Testis (tissue), 3 donors: ENCODE measurements around the gene PLEKHG7. TPM values are rescaled to one million over a fixed set of nuclear protein-coding genes. Genes with fewer than 3 reads are reported as not detected.

Experiments
- DNase-seq: peaks from one replicate; pipeline ENCODE4 v3.0.0-alpha.2; 2019
- H3K27ac ChIP-seq, 2 donors: fragments of 200-600 bp; sonication (generic); one replicate each; pipeline ENCODE4 v1.5.1; 2019
- H3K27me3 ChIP-seq: fragments of 200-600 bp; sonication (generic); one replicate; pipeline ENCODE4 v1.5.1; 2019
- H3K36me3 ChIP-seq: fragments of 200-600 bp; sonication (generic); one replicate; pipeline ENCODE4 v1.5.1; 2017; ENCODE audit warnings: low read depth; ENCODE audit errors: missing control alignments
- H3K4me1 ChIP-seq: fragments of 200-600 bp; sonication (generic); one replicate; pipeline ENCODE4 v1.5.1; 2019
- H3K4me3 ChIP-seq, 2 donors: fragments of 200-600 bp; sonication (generic); one replicate each; pipeline ENCODE4 v1.5.1; 2017 to 2019
- H3K9me3 ChIP-seq: fragments of 200-600 bp; sonication (generic); one replicate; pipeline ENCODE4 v1.5.1; 2017
- POLR2A ChIP-seq: fragments of 450-650 bp; IDR thresholded peaks from one replicate; pipeline ENCODE4 v1.6.1; 2017; ENCODE audit warnings: antibody characterized with exemption, mild to moderate bottlenecking, moderate library complexity
- WGBS, 2 donors: methylation state at CpG; one replicate each; pipeline ENCODE4 v1.1.5; 2018; 5-methylcytosine and 5-hydroxymethylcytosine counted together
- intact Hi-C: fragments of 100-400 bp; cut with DNase I; formaldehyde crosslinking; loops from one replicate; pipeline ENCODE4 v1.15.1; 2023; ENCODE audit warnings: low total_unique reads
- polyA plus RNA-seq: library from polyadenylated mRNA; stranded (reverse); fragments of 350-450 nt; fragmentation: Illumina TruSeq; extraction: RNeasy Lipid Tissue Mini Kit (QIAGEN cat#74804); gene quantifications from one replicate; pipeline ENCODE4 v1.2.3, GENCODE V29; 2014; ENCODE audit warnings: low read depth, low replicate concordance; ENCODE audit not compliant: insufficient read depth
- total RNA-seq, 2 donors: library from RNA; depleted of rRNA; stranded (reverse); fragments of >200 nt; gene quantifications; one replicate each; pipeline ENCODE4 v1.2.3, GENCODE V29; 2016
- TF ChIP-seq, protein P1 (sequence below), 3 experiments: fragments of 450-650 bp in 2 of 3; fragments of 200-600 bp in 1 of 3; sonication (generic) in 1 of 3; IDR thresholded peaks; one replicate each; pipeline ENCODE4 v1.5.1; 2016 to 2019; ENCODE audit warnings: antibody characterized with exemption in 3 of 3, mild to moderate bottlenecking in 2 of 3, moderate library complexity in 1 of 3

Gene PLEKHG7
- total and polyA plus RNA-seq, 3 donors from 2014 or later: 0.06 to 0.33 (median 0.31) TPM

DNA sequence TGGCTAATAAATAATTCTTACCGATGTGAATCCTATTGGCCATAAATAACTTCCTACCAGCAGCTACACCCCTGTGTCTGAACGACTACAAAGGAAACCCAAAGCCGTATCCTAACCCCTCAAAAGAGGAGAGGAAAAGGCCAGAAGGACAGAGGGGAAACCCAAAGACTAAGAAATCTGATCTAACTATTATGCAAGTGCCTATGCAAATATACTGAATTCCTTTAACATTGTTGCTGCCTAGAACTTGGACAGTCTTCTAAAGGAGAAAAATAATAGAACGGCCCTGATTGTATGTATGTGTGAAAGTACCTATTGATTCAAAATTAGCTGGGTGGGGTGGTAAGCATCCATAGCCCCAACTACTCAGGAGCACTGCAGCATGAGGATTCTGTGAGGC lies 997 bp downstream of the PLEKHG7 start:
- Histone ChIP-seq H3K27me3 (no peaks in the 10 kb centered on the region), H3K9me3 (no peaks in the 10 kb centered on the region), H3K36me3 (no peaks in the 10 kb centered on the region), H3K27ac (no peak overlapping the region), H3K4me1 (peaks cover 4% of the 10 kb centered on the region), H3K4me3 (no peak overlapping the region)
- TF ChIP-seq, protein P1, sequence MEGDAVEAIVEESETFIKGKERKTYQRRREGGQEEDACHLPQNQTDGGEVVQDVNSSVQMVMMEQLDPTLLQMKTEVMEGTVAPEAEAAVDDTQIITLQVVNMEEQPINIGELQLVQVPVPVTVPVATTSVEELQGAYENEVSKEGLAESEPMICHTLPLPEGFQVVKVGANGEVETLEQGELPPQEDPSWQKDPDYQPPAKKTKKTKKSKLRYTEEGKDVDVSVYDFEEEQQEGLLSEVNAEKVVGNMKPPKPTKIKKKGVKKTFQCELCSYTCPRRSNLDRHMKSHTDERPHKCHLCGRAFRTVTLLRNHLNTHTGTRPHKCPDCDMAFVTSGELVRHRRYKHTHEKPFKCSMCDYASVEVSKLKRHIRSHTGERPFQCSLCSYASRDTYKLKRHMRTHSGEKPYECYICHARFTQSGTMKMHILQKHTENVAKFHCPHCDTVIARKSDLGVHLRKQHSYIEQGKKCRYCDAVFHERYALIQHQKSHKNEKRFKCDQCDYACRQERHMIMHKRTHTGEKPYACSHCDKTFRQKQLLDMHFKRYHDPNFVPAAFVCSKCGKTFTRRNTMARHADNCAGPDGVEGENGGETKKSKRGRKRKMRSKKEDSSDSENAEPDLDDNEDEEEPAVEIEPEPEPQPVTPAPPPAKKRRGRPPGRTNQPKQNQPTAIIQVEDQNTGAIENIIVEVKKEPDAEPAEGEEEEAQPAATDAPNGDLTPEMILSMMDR (IDR thresholded peaks at IDR 0.05): no peak
- no peak for TF ChIP-seq POLR2A
- intact Hi-C loops: no loop called here
- WGBS, 2 donors: 75 to 76% methylated on average over 4 of the region's 4 CpGs
- DNase-seq: no peak

DNA sequence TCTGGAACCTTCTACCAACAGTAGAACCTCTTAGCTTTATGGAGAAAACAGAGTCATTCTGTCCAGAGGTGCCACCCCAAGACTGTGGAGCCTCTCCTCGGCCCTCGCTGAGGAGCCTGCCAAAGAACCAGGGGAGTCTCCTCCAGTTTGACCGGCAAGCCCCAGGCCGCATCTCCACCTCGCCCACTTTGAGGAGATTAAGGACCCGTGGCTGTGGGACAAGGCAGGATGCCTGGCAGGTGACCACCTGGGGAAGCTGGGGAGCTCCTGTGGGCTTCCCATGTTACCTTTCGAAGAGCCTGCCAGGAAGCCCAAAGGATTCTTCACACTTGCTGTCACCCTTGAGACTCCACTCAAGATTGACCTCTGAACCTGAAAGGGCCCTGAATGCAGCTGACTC lies 3.8 kb downstream of the PLEKHG7 start:
- TF ChIP-seq, protein P1 (IDR thresholded peaks at IDR 0.05): no peak
- no peak for TF ChIP-seq POLR2A
- H3K4me3 ChIP-seq: no peak overlapping the region
- no peak overlapping the region for H3K27ac ChIP-seq
- no peaks in the 10 kb centered on the region for H3K9me3 ChIP-seq
- H3K4me1 ChIP-seq: peaks cover 4% of the 10 kb centered on the region
- no peaks in the 10 kb centered on the region for H3K36me3 ChIP-seq
- 97 to 99% methylated on average over 6 to 7 of the region's 7 CpGs for WGBS, 2 donors
- intact Hi-C loops: no loop called here
- H3K27me3 ChIP-seq: no peaks in the 10 kb centered on the region
- DNase-seq: no peak

GRCh38 chr12:92707926-92708325 lies 5.1 kb downstream of the PLEKHG7 start:
- no peak for DNase-seq
- no peak overlapping the region for H3K27ac ChIP-seq
- H3K4me1 ChIP-seq: peaks cover 4% of the 10 kb centered on the region

DNA sequence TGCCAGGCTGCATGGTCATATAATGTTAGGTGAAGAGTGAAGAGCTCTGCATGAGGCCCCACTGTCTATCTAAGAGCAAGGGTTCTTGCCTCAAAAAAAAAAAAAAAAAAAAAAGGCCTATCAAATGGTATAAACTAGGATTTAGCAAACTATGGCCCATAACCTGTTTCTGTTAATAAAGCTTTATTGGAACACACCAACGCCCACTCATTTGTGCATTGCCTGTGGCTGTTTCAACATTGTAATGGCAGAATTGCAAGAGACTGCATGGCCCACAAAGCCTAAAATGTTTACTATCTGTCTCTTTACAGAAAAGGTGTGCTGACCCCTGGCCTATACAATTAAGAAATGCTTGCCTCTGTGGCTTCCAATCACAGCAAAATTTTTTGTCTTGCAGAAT lies 12.8 kb downstream of the PLEKHG7 start:
- intact Hi-C loops: no loop called here
- DNase-seq: no peak
- H3K4me1 ChIP-seq: no peaks in the 10 kb centered on the region
- no peak overlapping the region for H3K27ac ChIP-seq
- no peaks in the 10 kb centered on the region for H3K9me3 ChIP-seq
- TF ChIP-seq, protein P1 (IDR thresholded peaks at IDR 0.05): no peak
- no peak for TF ChIP-seq POLR2A
- H3K27me3 ChIP-seq: no peaks in the 10 kb centered on the region
- 41 to 100% methylated on average over 1 of the region's 1 CpG for WGBS, 2 donors
- no peak overlapping the region for H3K4me3 ChIP-seq
- H3K36me3 ChIP-seq: no peaks in the 10 kb centered on the region

More at GRCh38 chr12:92707926-92708325, 5.1 kb downstream of the PLEKHG7 start:
- Histone ChIP-seq H3K36me3 (no peaks in the 10 kb centered on the region), H3K9me3 (no peaks in the 10 kb centered on the region), H3K27me3 (no peaks in the 10 kb centered on the region), H3K4me3 (no peak overlapping the region)
- TF ChIP-seq, protein P1 (IDR thresholded peaks at IDR 0.05): no peak
- no peak for TF ChIP-seq POLR2A
- 16 to 39% methylated on average over 1 of the region's 1 CpG for WGBS, 2 donors
- intact Hi-C loops: no loop called here

DNA sequence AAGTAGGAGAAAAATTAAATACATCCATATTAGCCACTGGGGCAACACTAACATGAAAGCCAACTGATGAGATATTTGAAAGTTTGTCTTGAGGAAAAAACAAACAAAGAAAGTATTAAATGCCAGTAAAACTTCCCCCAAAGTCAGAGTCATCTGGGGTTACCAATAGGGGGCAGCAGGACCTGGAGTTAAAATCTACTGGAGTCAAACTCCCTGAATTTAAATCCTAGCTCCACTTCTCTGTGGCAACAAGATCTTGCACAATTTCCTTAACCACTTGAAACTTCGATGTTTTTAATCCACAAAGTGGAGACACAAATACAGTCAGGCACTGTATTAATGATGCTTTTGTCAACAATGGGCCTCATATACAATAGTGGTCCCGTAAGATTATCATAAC lies 14.4 kb downstream of the PLEKHG7 start:
- Histone ChIP-seq H3K36me3 (no peaks in the 10 kb centered on the region), H3K4me1 (no peaks in the 10 kb centered on the region), H3K9me3 (no peaks in the 10 kb centered on the region), H3K27me3 (no peaks in the 10 kb centered on the region), H3K27ac (no peak overlapping the region), H3K4me3 (no peak overlapping the region)
- WGBS, 2 donors: 69 to 79% methylated on average over 2 of the region's 2 CpGs
- no peak for DNase-seq
- intact Hi-C loops: no loop called here
- TF ChIP-seq POLR2A: no peak
- TF ChIP-seq, protein P1 (IDR thresholded peaks at IDR 0.05): peak in 1 of 3 experiments; percentile 36
